Fibroblast of peridontal ligament (primary cell): Measurements from ENCODE around the gene PAK4.

Experiments used
- DNase-seq: peaks from one replicate; pipeline ENCODE4 v3.0.0-alpha.2; 2010; ENCODE audit errors: extremely low read depth

PAK4 gene

GRCh38 chr19:39165857-39166256, 40.3 kb downstream of the PAK4 start:
- no peak for DNase-seq

- DNase-seq, result no peak
These were observed 41.2 kb downstream of the PAK4 start for GRCh38 chr19:39166571-39167391.

- no peak for DNase-seq
These were observed 42.1 kb downstream of the PAK4 start for GRCh38 chr19:39167461-39168257.

- no peak for DNase-seq
These were observed 42.9 kb downstream of the PAK4 start for GRCh38 chr19:39168258-39169142.

- DNase-seq, result no peak
These were observed 43.7 kb downstream of the PAK4 start for GRCh38 chr19:39169143-39169810.

GRCh38 chr19:39170386-39171231, 45.0 kb downstream of the PAK4 start:
- DNase-seq, result no peak

GRCh38 chr19:39171479-39172465, 46.2 kb downstream of the PAK4 start:
- no peak for DNase-seq

GRCh38 chr19:39172700-39173501, 47.3 kb downstream of the PAK4 start:
- no peak for DNase-seq

- no peak for DNase-seq
These were observed 48.0 kb downstream of the PAK4 start for GRCh38 chr19:39173502-39173991.

- no peak for DNase-seq
These were observed 48.6 kb downstream of the PAK4 start for GRCh38 chr19:39174142-39174541.

GRCh38 chr19:39174558-39175544, 49.3 kb downstream of the PAK4 start:
- no peak for DNase-seq

- DNase-seq, result no peak
These were observed 50.0 kb downstream of the PAK4 start for GRCh38 chr19:39175564-39175963.

GRCh38 chr19:39177110-39177699, 51.6 kb downstream of the PAK4 start:
- no peak for DNase-seq

GRCh38 chr19:39177736-39178135, 52.1 kb downstream of the PAK4 start:
- DNase-seq, result no peak

- DNase-seq, result no peak
These were observed 52.9 kb downstream of the PAK4 start for GRCh38 chr19:39178296-39179006.

- no peak for DNase-seq
These were observed 54.2 kb downstream of the PAK4 start for GRCh38 chr19:39179754-39180153.
